K562 (cell line): ENCODE measurements around the gene ERRFI1. TPM values are rescaled to one million over a fixed set of nuclear protein-coding genes. Genes with fewer than 3 reads are reported as not detected.

Source experiments
- ATAC-seq: fragments of 200-7000 bp; cut with Tn5 transposase; 3 replicates; pipeline ENCODE4 v1.9.1; 2020; ENCODE audit warnings: moderate library complexity
- BruUV-seq: library from RNA; stranded (reverse); fragments of 400-500 nt; replicated peaks from 2 replicates; lab custom pipeline; 2021; lab: Mats Ljungman, UMichigan
- CTCF ChIA-PET: fragments of 300-600 bp; formaldehyde crosslinking; extraction: SDS; loops from one replicate; lab custom pipeline; 2021; ENCODE audit warnings: low intra/inter-chr PET ratio; lab: Yijun Ruan, JAX
- POLR2A ChIA-PET: fragments of 300-600, 350-650 bp; sonication (Branson Sonifier 250); formaldehyde crosslinking; extraction: SDS; loops from one replicate; lab custom pipeline; 2021; ENCODE audit warnings: antibody characterized with exemption, inconsistent platforms; lab: Yijun Ruan, JAX
- DNase-seq, 4 experiments: peaks; one replicate each; pipeline versions ENCODE4 v3.0.0 to v3.0.0-alpha.2; 2011 to 2018; ENCODE audit warnings: low spot score in 3 of 4, mixed read lengths in 3 of 4; ENCODE audit errors: extremely low read depth in 1 of 4
- FAIRE-seq: peaks from 2 replicates; lab custom pipeline; 2011; peaks lifted over from hg19 to GRCh38; lab: Jason Lieb, UNC
- H2AFZ ChIP-seq: 2 replicates; pipeline ENCODE4 v1.6.0; 2011; ENCODE audit warnings: low read depth, low read length, control low read depth, inconsistent platforms
- H3K27ac ChIP-seq: fragments of 200-600 bp; 3 replicates; pipeline ENCODE4 v1.8.0; 2011; ENCODE audit warnings: low read depth, mild to moderate bottlenecking, control low read depth, inconsistent platforms, low read length, moderate library complexity, mixed read lengths; ENCODE audit errors: extremely low read depth
- H3K27me3 ChIP-seq, 2 experiments: fragments of 300-600 bp in 1 of 2; 2 replicates in 1 of 2; 3 replicates in 1 of 2; pipeline versions ENCODE4 v1.6.0 to v1.8.0; 2011; ENCODE audit warnings: inconsistent platforms in 2 of 2, low read length in 2 of 2, mild to moderate bottlenecking in 1 of 2, mixed read lengths in 1 of 2, moderate library complexity in 1 of 2; ENCODE audit not compliant: control insufficient read depth in 2 of 2, insufficient read depth in 2 of 2
- H3K36me3 ChIP-seq: fragments of 300-600 bp; 3 replicates; pipeline ENCODE4 v1.8.0; 2011; ENCODE audit warnings: mild to moderate bottlenecking, low read length, inconsistent platforms; ENCODE audit not compliant: control insufficient read depth, insufficient read depth
- H3K4me1 ChIP-seq, 2 experiments: fragments of 200-600 bp in 1 of 2; replicated peaks in 1 of 2; 2 replicates in 1 of 2; 3 replicates in 1 of 2; pipeline versions ENCODE4 v1.5.1 to v1.8.0; 2011; ENCODE audit warnings: inconsistent platforms in 2 of 2, low read length in 2 of 2, mild to moderate bottlenecking in 1 of 2, mixed read lengths in 1 of 2, moderate library complexity in 1 of 2; ENCODE audit not compliant: control insufficient read depth in 2 of 2, insufficient read depth in 2 of 2
- H3K4me2 ChIP-seq: 2 replicates; pipeline ENCODE4 v1.6.1; 2011; ENCODE audit warnings: low read length, control low read depth, inconsistent platforms, mixed read lengths; ENCODE audit not compliant: insufficient read depth
- H3K4me3 ChIP-seq: fragments of 200-600 bp; sonication (generic), shearing (Covaris generic); 2 replicates; pipeline ENCODE4 v1.5.1; 2016; ENCODE audit warnings: control low read depth, inconsistent platforms
- H3K79me2 ChIP-seq: fragments of 200-600 bp; 3 replicates; pipeline ENCODE4 v1.8.0; 2011; ENCODE audit warnings: low read length, inconsistent platforms; ENCODE audit not compliant: control insufficient read depth, insufficient read depth
- H3K9ac ChIP-seq, 2 experiments: 2 replicates each; pipeline versions ENCODE4 v1.6.0 to v1.6.1; 2011; ENCODE audit warnings: low read depth in 2 of 2, low read length in 2 of 2, control low read depth in 1 of 2, inconsistent platforms in 1 of 2, mild to moderate bottlenecking in 1 of 2, mixed read lengths in 1 of 2; ENCODE audit not compliant: insufficient read depth in 1 of 2
- H3K9me1 ChIP-seq: one replicate; pipeline ENCODE4 v1.6.0; 2011; ENCODE audit warnings: inconsistent platforms, mild to moderate bottlenecking, low read length, moderate library complexity; ENCODE audit not compliant: control insufficient read depth, insufficient read depth
- H3K9me3 ChIP-seq: replicated peaks from 2 replicates; pipeline ENCODE4 v1.5.1; 2011; ENCODE audit warnings: low read depth, low read length, inconsistent platforms; ENCODE audit not compliant: control insufficient read depth, insufficient read depth
- H4K20me1 ChIP-seq: replicated peaks from 2 replicates; pipeline ENCODE4 v1.6.1; 2011; ENCODE audit warnings: low read length, inconsistent platforms, mixed read lengths; ENCODE audit not compliant: control insufficient read depth, insufficient read depth
- CEBPZ ChIP-seq: fragments of 150-350 bp; IDR thresholded peaks from 2 replicates; pipeline ENCODE4 v1.6.1; 2014; ENCODE audit warnings: low read depth, mild to moderate bottlenecking, low read length, borderline replicate concordance
- E2F4 ChIP-seq: sonication (generic); formaldehyde crosslinking; IDR thresholded peaks from 2 replicates; pipeline ENCODE4 v1.8.0; 2022; ENCODE audit warnings: mild to moderate bottlenecking, low read depth, missing genetic modification reagents
- HMG20A ChIP-seq: fragments of 450-650 bp; formaldehyde crosslinking; conservative IDR thresholded peaks from 2 replicates; pipeline ENCODE4 v1.4.0; 2020; ENCODE audit warnings: mild to moderate bottlenecking, mixed read lengths
- MLX ChIP-seq, 2 experiments: fragments of 450-650 bp in 1 of 2; sonication (generic) in 1 of 2; formaldehyde crosslinking; conservative IDR thresholded peaks; 2 replicates each; pipeline versions ENCODE4 v1.4.0 to v1.8.1; 2020 to 2022; ENCODE audit warnings: mild to moderate bottlenecking in 1 of 2, missing genetic modification reagents in 1 of 2
- MNT ChIP-seq, 2 experiments: fragments of 450-650 bp; conservative IDR thresholded peaks; 2 replicates each; pipeline ENCODE4 v1.6.1; 2017; ENCODE audit warnings: mild to moderate bottlenecking in 2 of 2, moderate library complexity in 2 of 2
- NBN ChIP-seq: fragments of 450-650 bp; IDR thresholded peaks from 2 replicates; pipeline ENCODE4 v1.6.1; 2016; ENCODE audit warnings: low read depth, mild to moderate bottlenecking
- RBM22 ChIP-seq: fragments of 200-400 bp; formaldehyde crosslinking; IDR thresholded peaks from 2 replicates; pipeline ENCODE4 v1.6.1; 2018; ENCODE audit warnings: low read length, low read depth; ENCODE audit not compliant: poor library complexity, severe bottlenecking
- ZBTB9 ChIP-seq: fragments of 450-650 bp; formaldehyde crosslinking; IDR thresholded peaks from 2 replicates; pipeline ENCODE4 v1.4.0; 2020; ENCODE audit warnings: mild to moderate bottlenecking, moderate library complexity
- ZHX1 ChIP-seq: fragments of 150-350 bp; conservative IDR thresholded peaks from 2 replicates; pipeline ENCODE4 v1.6.1; 2014; ENCODE audit warnings: low read length
- ZNF551 ChIP-seq: fragments of 250-450 bp; sonication (Bioruptor Pico); IDR thresholded peaks from 2 replicates; pipeline ENCODE4 v1.5.0; 2021; ENCODE audit warnings: mild to moderate bottlenecking, moderate library complexity
- WGBS: fragments of 100-300 bp; shearing (Covaris generic); methylation state at CpG from one replicate; pipeline ENCODE4 v1.1.6; 2016; ENCODE audit warnings: low coverage, mixed read lengths; ENCODE audit not compliant: insufficient coverage; ENCODE audit errors: missing lambda C conversion rate; 5-methylcytosine and 5-hydroxymethylcytosine counted together
- in situ Hi-C: fragments of 300-500 bp; cut with MboI; formaldehyde crosslinking; loops from 4 replicates; pipeline ENCODE4 v1.15.0; 2018; ENCODE audit warnings: inconsistent platforms, mixed read lengths
- intact Hi-C: fragments of 100-400 bp; cut with micrococcal nuclease; formaldehyde crosslinking; loops from 2 replicates; pipeline ENCODE4 v1.14.2; 2022
- polyA plus RNA-seq, 8 experiments: library from polyadenylated mRNA; depleted of rRNA in 4 of 8; stranded (reverse) in 5 of 8; unstranded in 3 of 8; fragments of >200 nt; fragmentation: Nextera tagmentation in 2 of 8; fragmentation: Illumina TruSeq in 1 of 8; extraction: Ambion mirVana in 2 of 8; extraction: Trizol in 1 of 8; gene quantifications; 2 replicates each; pipeline versions ENCODE4 v1.2.1 to v1.2.3, GENCODE V29; 2011 to 2014; ENCODE audit warnings: inconsistent platforms in 1 of 8, missing spikeins in 1 of 8
- total RNA-seq, 7 experiments: library from RNA; depleted of rRNA in 6 of 7; stranded (reverse); fragments of >200 nt in 6 of 7; fragmentation: Illumina TruSeq in 2 of 7; extraction: Trizol in 2 of 7; gene quantifications; 2 replicates each; pipeline versions ENCODE4 v1.2.1 to v1.2.3, GENCODE V29; 2011 to 2021; ENCODE audit warnings: low replicate concordance in 1 of 7

ERRFI1 gene
- total and polyA plus RNA-seq, 9 of the 15 experiments (the other 6 are each of a cell fraction or from before 2014, with no cell fraction given), result 0.67 to 4.4 (median 1.1) TPM

GRCh38 chr1:8062861-8063260, 36.8 kb upstream of the ERRFI1 start:
- Histone ChIP-seq H3K9me1 (no peaks in the 10 kb centered on the region), H3K27ac (no peak overlapping the region), H3K4me1 (peaks cover 0 to 2% of the 10 kb centered on the region in 2 experiments; a peak in 1 of 5 replicates), H3K79me2 (no peaks in the 10 kb centered on the region), H3K9ac (no peak overlapping the region), H4K20me1 (no peaks in the 10 kb centered on the region), H3K9me3 (peaks cover 4% of the 10 kb centered on the region; the same call in 1 of the 2 replicates), H3K36me3 (no peaks in the 10 kb centered on the region), H3K27me3 (peaks cover 7 to 11% of the 10 kb centered on the region in 2 experiments; a peak in 4 of 5 replicates), H2AFZ (no peak overlapping the region), H3K4me3 (no peak overlapping the region), H3K4me2 (no peak overlapping the region)
- ATAC-seq (no peak), FAIRE-seq (no peak), DNase-seq (no peak)
- ChIA-PET CTCF (interaction anchor here (0.6 kb wide), 1 partner anchor 187 kb away, joined by 3 read pairs; no protein-coding TSS in a partner anchor), POLR2A (interaction anchor here (1.4 kb wide), 1 partner anchor 13 kb away, joined by 3 read pairs; no protein-coding TSS in a partner anchor)
- intact Hi-C loops (no loop called here), in situ Hi-C loops (no loop called here)
- BruUV-seq, result no TSS peak
- WGBS, result 2% methylated on average over 4 of the region's 4 CpGs
- no peak for TF ChIP-seq E2F4 (CRISPR knock-in tag)
- no peak for TF ChIP-seq HMG20A
- no peak for TF ChIP-seq MLX (CRISPR knock-in tag; conservative IDR thresholded peaks at IDR 0.05)
- no peak for TF ChIP-seq NBN
- no peak for TF ChIP-seq ZNF551 (CRISPR knock-in tag)
- no peak for TF ChIP-seq MNT (conservative IDR thresholded peaks at IDR 0.05)
- TF ChIP-seq ZBTB9 (CRISPR knock-in tag), result no peak
- TF ChIP-seq ZHX1, result no peak
- TF ChIP-seq RBM22, result no peak
- no peak for TF ChIP-seq CEBPZ
